Measurements from ENCODE around the gene FLNA.
"Not testable (repeated sequence)": the region's sequence is repeated elsewhere in the genome, so short reads cannot be mapped to it uniquely, and the experiment has no call there.

DNA sequence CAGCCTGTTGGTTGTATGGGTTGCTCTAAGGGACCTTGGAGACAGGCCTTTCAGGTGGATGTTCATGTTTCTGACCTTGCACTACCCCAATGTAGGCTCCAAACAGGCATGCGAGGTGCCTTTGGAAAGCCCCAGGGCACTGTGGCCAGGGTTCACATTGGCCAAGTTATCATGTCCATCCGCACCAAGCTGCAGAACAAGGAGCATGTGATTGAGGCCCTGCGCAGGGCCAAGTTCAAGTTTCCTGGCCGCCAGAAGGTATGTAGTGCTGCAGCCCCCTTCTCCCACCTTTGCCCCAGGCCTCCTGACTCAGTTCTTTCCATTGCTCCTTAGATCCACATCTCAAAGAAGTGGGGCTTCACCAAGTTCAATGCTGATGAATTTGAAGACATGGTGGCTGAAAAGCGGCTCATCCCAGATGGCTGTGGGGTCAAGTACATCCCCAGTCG, 26.0 kb upstream of the FLNA start:
- TF ChIP-seq, protein P1, sequence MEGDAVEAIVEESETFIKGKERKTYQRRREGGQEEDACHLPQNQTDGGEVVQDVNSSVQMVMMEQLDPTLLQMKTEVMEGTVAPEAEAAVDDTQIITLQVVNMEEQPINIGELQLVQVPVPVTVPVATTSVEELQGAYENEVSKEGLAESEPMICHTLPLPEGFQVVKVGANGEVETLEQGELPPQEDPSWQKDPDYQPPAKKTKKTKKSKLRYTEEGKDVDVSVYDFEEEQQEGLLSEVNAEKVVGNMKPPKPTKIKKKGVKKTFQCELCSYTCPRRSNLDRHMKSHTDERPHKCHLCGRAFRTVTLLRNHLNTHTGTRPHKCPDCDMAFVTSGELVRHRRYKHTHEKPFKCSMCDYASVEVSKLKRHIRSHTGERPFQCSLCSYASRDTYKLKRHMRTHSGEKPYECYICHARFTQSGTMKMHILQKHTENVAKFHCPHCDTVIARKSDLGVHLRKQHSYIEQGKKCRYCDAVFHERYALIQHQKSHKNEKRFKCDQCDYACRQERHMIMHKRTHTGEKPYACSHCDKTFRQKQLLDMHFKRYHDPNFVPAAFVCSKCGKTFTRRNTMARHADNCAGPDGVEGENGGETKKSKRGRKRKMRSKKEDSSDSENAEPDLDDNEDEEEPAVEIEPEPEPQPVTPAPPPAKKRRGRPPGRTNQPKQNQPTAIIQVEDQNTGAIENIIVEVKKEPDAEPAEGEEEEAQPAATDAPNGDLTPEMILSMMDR (IDR thresholded peaks at IDR 0.05): not testable (repeated sequence)
- not testable (repeated sequence) for TF ChIP-seq POLR2A (IDR thresholded peaks at IDR 0.05)

All from testis (tissue), 2 donors.